ENCODE data around the gene DARS2.
A peak's percentile ranks its signal among the peaks of the same experiment; 100 is the strongest.
"Not testable (repeated sequence)": the region's sequence is repeated elsewhere in the genome, so short reads cannot be mapped to it uniquely, and the experiment has no call there.

The DARS2 gene

DNA sequence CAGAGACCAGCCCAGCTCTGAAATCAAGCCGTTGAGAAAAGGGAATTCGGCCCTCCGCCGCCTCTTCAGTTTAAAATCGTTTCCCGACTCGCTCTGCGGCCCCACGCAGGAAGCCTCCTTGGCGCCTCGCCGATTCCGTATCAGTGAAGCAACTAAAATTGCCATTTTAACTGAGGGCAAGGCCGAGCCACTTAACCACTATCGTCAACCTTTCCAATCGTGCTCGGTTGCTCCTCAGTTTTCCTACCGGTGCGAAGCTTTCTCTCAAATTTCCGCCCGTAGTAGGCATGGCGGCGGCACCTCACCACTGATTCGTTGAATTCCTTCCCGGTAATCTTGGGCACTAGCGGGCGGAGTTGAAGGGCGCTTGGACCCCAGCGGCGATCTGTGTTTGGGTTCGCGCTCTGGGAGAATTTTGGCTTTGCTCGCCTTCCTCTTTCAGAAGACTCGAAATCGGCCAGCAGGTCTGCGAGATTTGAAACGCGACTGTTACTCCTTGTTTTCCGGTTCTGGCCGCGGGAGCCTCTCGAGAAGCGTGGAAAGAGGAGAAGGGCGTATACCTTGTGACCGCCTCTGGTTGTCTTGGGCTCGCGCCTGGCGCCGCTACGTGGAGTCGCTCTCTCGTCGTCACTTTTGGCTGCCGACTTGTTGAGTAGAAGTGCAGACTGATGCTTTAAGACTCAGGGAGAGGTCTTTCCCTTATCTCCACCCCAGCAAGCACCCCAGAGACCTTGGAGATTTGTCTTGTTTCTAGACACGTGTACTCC, at the start of gene DARS2, which contains the start of gene CENPL:
TSS of gene DARS2 (plus strand) at position 359 of the 767 bp plus-strand sequence. CDS start 557 bp downstream, outside the sequence.
TSS of gene CENPL (minus strand) at position 569 of the 767 bp plus-strand sequence. CDS start 13,584 bp downstream, outside the sequence.
- DNase-seq, result peak; percentile 95

DNA sequence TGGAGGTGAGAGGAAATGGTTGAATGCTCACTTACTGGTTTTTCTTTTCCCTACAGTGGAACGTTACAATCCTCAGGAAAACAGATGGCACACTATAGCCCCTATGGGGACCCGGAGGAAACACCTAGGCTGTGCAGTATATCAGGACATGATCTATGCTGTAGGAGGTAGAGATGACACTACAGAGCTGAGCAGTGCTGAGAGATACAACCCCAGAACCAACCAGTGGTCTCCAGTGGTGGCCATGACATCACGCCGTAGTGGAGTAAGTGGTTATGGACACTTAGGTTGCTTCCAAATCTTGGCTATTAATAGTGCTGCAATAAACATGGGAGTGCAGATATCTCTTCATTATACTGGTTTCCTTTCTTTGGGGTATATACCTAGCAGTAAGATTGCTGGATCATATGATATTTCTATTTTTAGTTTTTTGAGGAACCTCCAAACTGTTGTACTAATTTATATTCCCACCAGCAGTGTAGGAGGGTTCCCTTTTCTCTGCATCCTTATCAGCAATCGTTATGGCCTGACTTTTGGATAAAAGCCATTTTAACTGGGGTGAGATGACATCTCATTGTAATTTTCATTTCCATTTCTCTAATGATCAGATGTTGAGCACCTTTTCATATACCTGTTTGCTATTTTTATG, 48.8 kb upstream of the DARS2 start:
- DNase-seq, result no peak

GRCh38 chr1:173779936-173780335, 44.5 kb upstream of the DARS2 start:
- DNase-seq, result no peak

GRCh38 chr1:173784997-173785396, 39.5 kb upstream of the DARS2 start:
- DNase-seq, result no peak

DNA sequence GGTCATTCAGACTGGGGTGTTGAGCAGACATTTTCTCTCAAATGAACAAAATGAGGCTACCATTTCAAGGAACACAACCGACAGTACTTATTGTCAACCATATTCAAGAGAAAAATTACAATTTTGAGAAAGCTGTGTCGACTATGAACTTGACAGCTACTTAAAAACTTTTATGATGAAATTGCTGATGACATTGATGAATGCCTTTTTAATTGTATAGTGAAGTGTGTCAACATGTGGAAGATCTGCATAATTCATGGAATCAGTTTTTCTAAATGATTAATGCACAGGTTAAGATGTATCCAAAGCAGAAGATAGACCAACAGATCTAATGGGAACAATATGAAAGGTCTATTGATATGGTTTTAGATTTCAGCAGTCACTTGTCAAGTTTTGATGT, 34.6 kb upstream of the DARS2 start:
- no peak for DNase-seq

DNA sequence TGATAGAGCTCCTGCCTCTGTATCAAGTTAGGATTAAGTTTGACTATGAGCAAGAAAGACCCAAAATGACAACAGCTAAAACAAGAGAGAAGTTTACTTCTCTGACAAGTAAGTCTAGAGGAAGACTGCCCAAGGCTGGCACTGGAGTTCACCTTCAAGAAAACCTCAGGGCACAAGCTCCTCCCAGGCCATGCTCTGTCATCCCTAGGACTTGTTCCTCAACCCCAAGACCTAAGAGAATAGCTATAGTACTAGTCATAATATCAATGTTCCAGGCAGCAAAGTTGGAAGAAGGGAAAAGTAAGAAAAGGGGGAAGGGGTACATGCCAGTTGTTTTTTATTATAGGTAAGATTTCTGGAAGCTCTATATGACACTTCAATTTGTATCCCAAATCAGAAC, 26.4 kb upstream of the DARS2 start:
- no peak for DNase-seq

DNA sequence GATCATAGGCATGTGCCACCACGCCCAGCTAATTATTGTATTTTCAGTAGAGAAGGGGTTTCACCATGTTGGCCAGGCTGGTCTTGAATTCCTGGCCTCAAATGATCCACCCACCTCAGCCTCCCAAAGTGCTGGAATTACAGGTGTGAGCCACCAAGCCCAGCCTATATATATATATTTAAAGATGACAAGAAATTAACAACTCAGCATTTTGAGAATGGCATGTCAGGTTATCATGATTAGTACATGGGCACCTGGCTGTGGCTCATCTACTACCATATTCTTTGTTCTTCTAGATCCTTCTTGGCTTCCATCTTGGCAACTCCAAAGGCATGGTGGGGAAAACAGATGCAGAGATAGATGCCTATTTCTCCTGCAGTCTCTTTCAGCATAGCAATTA, 24.5 kb upstream of the DARS2 start:
- DNase-seq, result not testable (repeated sequence)

DNA sequence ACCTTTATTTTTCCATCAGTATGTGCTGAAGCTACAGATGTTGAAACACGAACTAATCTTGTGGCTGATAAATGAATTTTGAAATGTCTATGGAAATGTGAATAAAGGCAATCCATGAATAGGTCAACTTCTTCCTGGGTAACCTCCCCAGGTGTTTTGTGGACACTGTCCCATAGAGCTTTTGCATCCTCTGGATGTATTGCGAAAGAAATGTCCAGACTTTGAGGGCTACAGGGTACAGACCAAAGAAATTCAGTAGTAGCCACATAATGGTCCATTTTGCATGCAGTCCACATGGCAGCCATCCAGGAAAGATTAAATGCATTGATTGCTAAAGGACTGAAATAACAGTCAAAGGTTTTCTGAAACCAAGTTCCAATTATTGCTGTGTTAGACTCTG, 21.5 kb upstream of the DARS2 start:
- DNase-seq, result no peak

DNA sequence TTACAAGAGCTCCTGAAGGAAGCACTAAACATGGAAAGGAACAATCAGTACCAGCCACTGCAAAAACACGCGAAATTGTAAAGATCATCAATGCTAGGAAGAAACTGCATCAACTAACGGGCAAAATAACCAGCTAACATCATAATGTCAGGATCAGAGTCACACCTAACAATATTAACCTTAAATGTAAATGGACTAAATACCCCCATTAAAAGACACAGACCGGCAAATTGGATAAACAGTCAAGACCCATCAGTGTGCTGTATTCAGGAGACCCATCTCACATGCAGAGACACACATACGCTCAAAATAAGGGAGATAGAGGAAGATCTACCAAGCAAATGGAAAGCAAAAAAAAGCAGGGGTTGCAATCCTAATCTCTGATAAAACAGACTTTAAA, 10.8 kb upstream of the DARS2 start:
- DNase-seq, result not testable (repeated sequence)

DNA sequence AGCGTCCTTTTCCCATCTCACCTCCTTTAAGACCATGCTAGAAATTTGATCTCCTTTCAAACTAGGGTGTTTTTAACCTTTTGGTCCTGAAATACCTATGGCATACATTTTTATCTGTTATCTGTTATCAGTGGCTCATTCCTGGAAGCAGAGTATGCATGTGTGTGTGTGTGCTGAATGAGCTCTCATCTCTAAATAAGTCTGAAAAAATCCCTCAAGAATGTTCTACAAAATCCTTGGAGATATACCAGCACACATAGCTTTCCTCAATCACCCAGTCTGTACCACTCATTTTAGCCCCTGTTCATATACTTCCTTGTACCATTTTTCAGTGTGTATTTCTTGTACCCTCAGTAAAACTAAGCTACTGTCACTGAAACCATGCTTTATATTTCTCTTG, 6.0 kb upstream of the DARS2 start:
- no peak for DNase-seq

- no peak for DNase-seq
Measured at GRCh38 chr1:173821680-173822079, 2.8 kb upstream of the DARS2 start.

DNA sequence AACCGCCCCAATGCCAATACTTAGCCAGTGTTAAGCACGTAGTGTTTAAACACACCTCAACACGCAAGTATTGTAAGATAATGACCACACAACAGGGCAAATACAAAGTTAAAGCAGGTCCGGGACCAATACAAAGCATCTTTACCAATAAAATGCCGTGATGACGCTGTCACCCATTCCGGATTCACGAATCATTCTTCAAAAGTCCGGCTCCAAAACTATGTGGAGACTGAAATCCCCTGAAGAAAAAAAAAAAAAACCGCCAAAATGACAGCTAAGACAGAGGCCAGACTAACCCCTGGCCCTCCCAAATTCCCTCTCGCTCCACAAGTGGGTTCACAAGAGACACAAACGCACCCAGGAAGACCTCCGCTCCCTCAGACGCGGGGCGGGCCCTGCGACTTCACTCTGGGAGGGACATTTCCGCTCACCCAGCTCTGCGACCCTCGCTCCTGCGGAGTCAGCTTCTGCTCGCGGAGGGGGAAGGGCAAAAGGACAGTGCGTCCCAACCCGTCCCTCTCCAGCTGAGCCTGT, 625 bp upstream of the DARS2 start:
- DNase-seq, result no peak

GRCh38 chr1:173827611-173828010, 3.1 kb downstream of the DARS2 start:
- DNase-seq, result no peak

DNA sequence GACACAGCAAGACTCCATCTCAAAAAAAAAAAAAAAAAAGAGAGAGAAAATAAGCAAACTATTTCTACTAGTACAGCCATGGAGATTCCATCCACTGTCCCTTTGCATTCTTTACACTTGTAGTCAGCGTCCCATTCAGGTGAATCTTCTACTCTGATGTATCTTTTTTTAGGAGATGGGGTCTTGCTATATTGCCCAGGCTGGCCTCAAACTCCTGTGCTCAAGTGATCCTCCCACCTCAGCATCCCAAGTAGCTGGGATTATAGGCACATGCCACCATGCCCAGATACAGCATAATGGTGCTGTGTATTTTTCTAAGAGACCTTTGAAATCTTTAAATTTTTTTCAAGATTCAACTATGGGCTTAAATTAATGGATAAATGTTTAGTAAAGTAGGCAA, 8.3 kb downstream of the DARS2 start:
- no peak for DNase-seq

DNA sequence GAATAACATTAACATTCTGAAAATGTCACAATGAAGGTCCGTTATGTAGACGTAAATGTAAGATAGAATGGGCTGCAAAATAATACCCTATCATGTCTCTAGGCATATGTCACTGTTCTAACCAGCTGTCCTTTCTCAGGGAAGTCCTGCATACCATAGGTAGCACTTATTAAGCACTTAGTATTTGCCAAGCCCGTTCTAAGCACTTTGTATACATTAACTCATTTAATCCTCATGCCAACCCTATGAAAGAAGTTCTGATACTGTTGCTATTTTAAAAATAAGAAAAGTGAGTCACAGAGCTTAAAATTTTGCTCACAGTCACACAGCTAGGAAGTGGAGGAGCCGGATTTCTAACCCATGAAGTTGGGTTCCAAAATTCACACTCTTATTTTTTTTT, 27.6 kb downstream of the DARS2 start:
- DNase-seq, result no peak

GRCh38 chr1:173853074-173853473, 28.6 kb downstream of the DARS2 start:
- no peak for DNase-seq

DNA sequence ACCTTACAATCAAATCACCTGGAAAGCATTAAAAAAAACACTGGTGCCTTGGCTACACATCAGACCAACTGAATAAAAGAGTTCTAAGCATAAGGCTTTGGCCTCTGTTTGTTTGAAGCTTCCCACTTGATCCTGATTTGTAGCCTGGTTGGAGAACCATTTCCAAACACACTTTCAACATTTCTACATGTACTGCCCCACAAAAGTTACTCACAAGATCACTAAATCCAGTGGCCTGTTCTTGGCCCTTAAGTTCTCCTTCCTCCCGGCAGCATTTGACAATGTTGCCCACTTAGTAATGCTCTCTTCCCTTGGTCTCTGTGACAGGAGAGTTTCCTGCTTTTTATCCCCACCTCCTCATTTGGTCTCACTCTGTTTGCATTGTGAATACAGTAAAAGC, 31.5 kb downstream of the DARS2 start:
- no peak for DNase-seq

- DNase-seq, result no peak
Measured at GRCh38 chr1:173856903-173857302, 32.4 kb downstream of the DARS2 start.

DNA sequence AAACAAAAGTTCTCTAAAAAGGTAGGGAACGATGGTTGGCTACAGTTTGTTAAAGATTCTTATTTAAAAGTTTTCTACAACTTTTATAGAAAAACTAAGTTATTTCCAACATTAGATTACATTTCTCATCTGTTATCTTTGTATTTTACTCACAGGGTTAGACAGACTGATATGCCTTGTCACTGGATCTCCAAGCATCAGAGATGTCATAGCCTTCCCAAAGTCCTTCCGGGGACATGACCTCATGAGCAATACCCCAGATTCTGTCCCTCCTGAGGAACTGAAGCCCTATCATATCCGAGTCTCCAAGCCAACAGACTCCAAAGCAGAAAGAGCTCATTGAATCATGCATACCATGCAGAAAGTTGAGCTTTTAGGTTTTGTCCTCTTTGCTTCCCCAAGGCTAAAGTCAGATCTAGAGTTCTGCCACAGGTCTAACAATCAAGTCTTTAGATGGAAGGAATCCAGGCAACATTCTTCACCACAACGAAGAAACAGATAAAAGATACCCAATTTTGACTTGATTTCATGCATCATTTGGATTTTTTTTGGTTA, 33.0 kb downstream of the DARS2 start:
- DNase-seq, result no peak

GRCh38 chr1:173859547-173859946, 35.1 kb downstream of the DARS2 start:
- DNase-seq, result not testable (repeated sequence)

DNA sequence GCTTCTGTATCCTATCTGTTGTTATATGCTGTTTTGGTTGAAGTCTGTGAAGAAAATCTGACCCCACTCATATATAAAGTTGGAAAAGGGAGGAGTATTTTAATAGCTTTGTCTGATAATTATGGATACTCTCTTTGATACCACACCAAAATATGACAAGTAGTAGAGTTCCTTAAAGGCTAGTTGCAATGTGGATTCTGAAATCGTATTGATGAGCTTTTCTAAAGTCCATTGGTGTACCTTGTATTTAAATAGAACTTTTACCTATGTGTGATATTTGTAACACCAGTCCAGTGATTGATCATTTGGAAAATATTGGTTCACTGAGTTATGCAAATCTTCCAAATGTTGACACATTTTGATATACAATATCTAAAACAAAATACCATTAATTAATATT, 35.6 kb downstream of the DARS2 start:
- DNase-seq, result no peak

DNA sequence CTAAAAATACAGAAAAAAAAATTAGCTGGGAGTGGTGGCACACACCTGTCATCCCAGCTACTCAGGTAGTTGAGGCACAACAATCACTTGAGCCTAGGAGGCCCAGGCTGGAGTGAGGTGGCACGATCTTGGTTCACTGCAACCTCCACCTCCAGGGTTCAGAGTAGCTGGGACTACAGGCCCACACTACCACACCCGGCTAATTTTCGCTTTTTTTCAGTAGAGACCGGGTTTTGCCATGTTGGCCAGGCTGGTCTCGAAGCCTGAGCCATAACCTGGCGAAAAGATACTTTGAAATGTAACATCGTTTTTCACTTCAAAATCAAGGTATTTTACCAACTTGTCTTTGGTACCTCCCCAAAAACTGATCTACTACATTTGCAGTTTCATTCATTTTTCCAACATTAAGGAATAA, 37.3 kb downstream of the DARS2 start:
- no peak for DNase-seq

- DNase-seq, result not testable (repeated sequence)
Measured at GRCh38 chr1:173862146-173862768, 37.8 kb downstream of the DARS2 start.
